ENCODE measurements around the gene RAB8B. TPM values are rescaled to one million over a fixed set of nuclear protein-coding genes. Genes with fewer than 3 reads are reported as not detected.

Gene RAB8B
- total RNA-seq, 1 donor from 2014 or later: 8.7 TPM

DNA sequence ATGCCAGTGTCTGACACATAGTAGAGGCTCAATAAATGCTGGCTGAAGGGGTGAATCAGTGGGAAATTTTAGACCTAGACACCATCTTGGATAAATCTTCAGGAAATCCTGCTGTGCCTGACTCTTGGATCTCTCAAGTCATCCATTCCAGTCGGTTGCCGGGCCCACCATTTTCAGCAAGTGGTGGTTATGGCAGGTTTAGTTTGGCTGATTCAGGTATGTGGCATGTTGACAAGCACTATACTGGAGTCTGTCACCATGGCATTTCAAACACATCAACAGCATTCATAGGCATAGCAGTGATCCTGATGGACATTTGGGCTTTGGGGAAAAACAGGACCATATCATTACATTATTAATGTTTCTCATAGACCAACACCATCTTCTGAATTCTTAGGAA is 62.3 kb downstream of the RAB8B start:
- no peak for DNase-seq (ENCODE audit: low spot score)
- intact Hi-C loops (cut with DNase I): no loop called here

DNA sequence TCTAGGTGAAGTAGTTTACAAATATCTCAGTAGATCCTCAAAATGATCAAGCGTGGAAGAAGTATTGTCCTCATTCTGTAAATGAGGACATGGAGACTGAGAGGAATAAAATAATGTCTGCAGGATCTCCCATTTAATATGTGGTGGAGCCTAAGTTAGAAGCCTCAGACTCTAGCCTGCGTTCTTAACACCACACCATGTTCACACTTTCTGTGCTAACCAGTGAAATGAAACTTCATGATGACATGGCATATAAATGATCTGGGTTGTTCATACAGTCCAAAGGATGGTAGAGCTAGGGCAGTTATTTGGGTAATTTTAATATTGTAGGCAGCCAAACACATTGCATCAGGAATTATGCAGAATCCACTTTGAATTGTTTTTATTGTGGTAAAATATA is 62.9 kb downstream of the RAB8B start:
- intact Hi-C loops (cut with DNase I): no loop called here
- no peak for DNase-seq (ENCODE audit: low spot score)

DNA sequence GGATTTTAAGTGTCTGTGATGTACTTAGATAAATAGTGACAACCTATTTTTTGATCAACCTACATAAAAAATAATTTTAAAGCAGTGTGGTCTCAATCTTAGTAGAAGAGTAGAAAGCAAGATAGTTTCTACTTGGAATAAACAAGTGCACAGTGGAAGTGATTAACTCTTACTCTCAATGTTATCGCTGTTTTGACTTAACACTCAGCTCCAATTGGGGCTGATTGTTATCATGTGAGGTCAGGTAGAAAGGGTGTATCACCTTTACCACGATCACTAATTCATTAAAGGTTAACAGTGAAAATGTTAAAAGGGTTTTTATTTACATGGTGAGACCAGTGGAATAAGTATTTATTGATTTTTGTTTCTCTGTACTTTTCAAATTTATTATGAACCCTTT is 65.6 kb downstream of the RAB8B start:
- intact Hi-C loops (cut with DNase I): no loop called here
- no peak for DNase-seq (ENCODE audit: low spot score)

DNA sequence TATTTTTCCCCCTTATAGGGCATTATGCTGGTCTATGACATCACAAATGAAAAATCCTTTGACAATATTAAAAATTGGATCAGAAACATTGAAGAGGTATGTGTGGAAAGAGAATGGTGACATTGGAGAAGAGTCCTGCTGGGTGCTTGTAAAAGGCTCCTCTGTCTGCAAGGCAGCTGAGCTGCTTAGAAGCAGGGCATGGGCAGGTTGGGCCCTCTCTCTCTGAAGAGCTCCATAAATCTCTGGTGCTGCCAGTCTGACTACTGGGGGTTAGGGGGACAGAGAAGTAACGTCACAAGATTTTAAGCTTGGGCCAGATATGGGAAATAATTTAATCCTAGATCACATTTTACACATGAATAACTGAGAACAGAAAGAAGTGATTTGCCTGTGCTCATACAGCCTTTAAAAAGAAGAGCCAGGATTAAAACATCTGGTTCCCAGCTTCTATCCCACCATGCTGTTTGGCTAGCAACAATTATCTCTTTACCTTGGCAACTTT is 66.1 kb downstream of the RAB8B start:
- intact Hi-C loops (cut with DNase I): no loop called here
- no peak for DNase-seq (ENCODE audit: low spot score)

DNA sequence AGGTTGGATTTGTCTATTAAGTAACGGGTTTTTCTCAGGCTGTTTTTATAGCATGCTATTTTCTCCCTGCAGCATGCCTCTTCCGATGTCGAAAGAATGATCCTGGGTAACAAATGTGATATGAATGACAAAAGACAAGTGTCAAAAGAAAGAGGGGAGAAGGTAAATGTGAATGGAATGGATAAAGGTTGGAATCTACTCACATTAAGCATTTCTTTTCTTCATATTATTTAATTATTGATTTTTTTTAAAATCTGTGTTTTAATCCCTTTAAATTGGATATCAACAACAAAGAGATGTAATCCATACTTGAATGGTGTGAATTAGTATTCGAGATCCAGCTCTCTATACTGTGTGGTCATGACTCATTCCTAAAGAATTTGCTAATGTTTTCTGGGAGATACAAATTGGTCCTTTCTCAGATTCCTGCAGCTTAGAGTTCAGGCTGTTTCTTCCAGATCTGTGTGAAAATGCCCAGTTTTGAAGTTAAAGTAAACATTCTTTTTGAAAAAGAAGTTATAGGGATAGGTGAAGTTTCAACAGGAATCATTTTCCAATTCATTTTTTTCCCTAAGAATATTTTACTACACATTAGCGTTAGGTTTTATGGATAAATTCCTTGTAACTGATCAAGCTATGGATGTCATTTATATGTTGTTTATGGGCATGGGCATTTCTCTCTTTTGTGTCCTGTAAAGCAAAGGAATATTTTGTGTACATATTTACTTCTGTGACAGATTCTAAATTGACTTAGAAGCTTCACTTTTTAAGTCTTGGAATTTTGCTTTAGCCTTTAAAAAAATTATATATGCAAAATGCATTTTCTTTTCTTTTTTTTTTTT is 67.2 kb downstream of the RAB8B start:
- intact Hi-C loops (cut with DNase I): no loop called here
- no peak for DNase-seq (ENCODE audit: low spot score)

DNA sequence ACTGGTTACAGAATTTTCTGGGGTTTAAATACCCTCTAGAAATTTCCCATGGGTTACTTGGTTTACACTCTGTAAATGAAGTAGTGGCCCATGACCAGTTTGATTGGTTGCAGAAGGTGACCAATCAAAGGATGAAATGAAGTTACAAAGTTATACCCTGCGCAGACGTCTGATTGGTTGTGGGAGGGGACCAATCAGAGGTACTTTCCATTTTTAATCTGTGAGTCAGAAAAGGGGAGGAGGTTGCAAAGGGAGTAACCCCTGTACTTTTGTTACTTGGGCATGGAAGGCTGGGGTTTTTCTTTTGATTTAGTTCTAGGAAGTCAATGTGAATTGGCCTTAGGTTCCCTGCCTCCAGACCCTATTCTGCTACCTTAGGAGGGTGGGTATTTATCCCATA is 69.3 kb downstream of the RAB8B start:
- no peak for DNase-seq (ENCODE audit: low spot score)
- intact Hi-C loops (cut with DNase I): no loop called here

DNA sequence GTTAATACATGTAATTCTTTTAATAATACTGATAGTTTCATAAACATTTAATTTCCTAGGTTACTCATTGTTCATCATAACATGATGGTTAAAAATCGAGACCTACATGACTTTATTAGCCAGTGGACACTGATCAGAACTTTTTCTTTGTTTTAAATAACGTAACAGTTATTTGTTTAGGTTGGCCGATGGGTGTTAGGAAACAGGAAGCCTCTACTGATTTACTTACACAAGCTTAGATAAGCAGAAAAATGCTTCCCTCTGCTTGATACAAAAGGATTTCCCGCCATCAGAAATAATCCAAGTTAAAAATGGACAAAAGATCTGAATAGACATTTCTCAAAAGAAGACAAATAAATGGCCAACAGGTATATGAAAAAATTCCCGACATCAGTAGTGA is 71.4 kb downstream of the RAB8B start:
- intact Hi-C loops (cut with DNase I): no loop called here
- DNase-seq (ENCODE audit: low spot score): no peak

DNA sequence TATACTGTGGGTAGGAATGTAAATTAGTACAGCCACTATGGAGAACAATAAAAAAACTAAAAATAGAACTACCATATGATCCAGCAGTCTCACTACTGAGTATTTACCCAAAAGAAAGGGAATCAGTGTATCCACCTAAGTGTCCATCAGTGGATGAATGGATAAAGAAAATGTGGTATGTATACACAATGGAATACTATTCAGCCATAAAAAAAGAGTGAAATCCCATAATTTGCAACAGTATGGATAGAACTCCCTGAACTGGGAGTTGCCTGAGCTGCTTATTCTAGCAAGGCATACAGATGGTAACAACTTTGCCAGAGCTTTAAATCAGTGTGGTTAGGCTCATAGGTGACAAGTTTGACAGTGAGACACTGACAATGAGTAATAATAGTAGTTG is 71.9 kb downstream of the RAB8B start:
- no peak for DNase-seq (ENCODE audit: low spot score)
- intact Hi-C loops (cut with DNase I): no loop called here

DNA sequence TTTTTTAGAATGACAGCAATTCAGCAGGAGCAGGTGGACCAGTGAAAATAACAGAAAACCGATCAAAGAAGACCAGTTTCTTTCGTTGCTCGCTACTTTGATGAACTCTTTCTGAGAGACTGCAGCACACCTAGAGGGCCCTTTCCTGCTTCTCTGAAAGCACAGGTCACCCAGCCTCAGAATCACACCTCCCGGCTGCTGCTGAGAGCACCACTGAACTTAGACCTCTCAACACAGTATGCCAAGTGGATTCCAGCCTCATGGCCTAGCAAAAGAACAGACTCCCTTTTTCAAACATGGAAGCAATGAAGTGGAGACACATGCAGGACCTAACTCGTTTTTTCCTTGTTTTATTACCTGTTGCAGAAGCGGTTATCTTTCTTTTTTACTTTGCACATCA is 74.1 kb downstream of the RAB8B start:
- intact Hi-C loops (cut with DNase I): no loop called here
- DNase-seq (ENCODE audit: low spot score): no peak

DNA sequence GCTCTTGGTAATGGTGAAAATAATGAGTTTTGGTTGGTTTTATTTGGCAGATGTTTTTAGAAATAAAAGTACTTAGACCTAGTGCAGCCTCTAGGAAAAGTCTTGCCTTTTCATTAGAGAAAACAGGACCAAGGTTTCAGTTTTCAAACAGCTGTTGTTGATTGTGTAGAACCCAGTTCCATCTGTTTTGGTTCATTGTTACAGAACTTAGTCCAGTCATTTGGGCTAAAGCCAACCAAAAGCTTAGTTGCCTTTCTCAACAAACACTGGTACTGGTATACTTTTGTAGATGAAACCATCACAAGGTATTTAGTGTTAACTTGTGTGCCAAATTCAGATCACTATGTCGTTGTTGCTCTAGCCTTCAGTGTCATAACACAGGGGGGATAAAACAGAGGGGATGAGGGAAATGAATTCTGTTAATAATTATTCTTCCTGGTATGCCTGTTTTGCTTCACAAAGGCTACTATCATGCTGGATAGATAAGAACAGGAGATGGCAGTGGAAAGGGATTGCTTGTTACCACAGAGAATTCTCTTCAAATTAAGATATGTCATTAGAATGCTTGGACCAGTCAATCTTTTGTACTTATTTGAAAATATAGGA is 75.4 kb downstream of the RAB8B start:
- intact Hi-C loops (cut with DNase I): no loop called here
- no peak for DNase-seq (ENCODE audit: low spot score)

DNA sequence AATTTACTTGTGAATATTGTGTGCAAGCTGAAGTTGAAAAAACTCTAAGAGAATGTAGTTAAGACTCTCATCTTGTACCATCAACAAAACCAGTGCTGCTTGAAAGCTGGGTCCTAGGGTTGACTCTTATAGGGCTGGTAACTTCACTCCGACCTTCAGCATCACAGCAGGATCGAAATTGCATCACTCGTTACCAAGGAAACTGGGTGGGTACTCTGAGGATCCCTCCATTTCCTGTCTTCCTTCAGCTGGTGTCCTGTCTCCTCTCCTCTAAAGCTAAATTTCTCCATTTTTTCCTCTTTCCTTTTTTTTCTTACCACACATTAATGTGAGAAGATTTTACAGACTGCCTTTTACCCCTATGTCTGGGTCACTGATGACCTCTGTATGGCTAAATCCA is 85.0 kb downstream of the RAB8B start:
- intact Hi-C loops (cut with DNase I): loop anchor here (10.0 kb wide), 1 partner anchor 230 kb away; the partner anchor contains the start of gene TPM1
- DNase-seq (ENCODE audit: low spot score): no peak

DNA sequence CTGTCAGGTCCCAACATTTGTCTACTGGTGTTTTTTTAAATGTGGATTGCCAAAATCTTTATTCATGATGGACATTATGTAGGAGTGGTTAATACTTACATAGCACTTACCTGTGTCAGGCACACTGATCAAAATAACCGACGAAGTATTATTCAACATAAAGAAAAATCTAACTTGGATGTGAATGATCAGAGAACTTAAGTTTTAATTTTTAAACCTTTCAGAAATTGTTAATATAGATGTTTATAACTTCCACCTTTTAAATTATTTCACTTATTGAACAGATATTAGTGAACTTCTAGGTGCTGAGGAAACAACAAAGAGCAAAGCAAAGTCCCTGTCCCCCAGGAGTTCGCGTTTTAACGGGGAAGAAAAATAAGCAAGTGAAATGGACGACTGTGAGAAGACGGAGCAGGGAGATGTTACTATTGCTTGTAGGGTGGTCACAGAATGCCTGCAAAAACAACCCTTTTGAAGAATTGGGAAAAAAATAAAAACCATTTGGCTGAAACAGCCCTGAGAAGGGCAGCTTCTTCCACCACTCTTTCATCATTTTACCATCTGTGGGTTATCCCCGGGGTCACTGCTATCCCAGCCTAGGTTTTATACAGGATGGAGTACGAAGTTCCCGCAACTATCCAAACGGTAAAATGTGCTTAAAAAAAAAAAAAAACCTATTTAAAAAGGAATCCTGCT is 87.1 kb downstream of the RAB8B start:
- no peak for DNase-seq (ENCODE audit: low spot score)
- intact Hi-C loops (cut with DNase I): loop anchor here (5.0 to 10.0 kb wide), 4 partner anchors 89 to 232 kb away; partner anchors contain the start of genes LACTB, RAB8B, RPS27L and TPM1

DNA sequence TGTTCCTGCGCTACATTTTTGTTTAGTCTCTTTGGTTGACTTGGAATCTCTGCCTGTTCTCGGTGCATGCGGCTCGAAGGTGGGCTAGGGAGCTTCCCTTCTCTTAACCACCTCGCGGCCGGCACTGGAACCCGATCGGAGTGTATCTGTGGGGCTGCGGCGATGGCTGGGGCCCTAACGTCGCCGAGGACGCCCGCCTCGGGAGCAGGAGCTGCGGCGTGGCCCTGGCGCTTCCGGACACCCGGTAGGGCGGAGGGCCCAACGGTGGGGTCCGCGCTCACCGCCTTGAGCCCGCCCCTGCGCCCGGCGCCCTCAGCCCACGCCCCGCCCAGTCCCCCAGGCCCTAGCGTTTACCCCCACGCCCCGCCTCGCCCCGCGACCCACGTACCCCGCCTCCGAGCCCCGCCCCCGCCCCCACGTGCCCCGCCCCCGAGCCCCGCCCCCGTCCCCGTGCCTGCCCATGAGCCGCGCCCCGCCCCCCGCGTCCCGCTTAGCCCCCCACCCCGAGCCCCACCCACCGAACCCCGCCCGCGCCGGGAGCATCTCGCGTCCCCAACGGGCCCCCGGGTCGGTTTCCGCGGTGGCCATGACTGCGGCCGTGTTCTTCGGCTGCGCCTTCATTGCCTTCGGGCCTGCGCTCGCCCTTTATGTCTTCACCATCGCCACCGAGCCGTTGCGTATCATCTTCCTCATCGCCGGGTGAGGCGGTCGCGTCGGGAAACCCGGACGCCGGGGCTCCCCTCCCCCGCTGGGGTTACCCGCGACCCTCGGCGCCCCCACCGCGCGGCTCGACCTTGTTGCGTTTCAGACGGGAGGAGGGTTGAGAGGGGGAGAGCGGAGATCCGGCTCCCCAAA is 87.9 kb downstream of the RAB8B start, which contains the start of gene APH1B:
Gene APH1B, plus strand, starts transcription at position 568 of the 855 bp plus-strand sequence. Its CDS starts 19 bp downstream, at position 587.
- DNase-seq (ENCODE audit: low spot score): peak; percentile 91
- intact Hi-C loops (cut with DNase I): loop anchor here (5.0 to 10.0 kb wide), 4 partner anchors 90 to 232 kb away; partner anchors contain the start of genes LACTB, RAB8B, RPS27L and TPM1

DNA sequence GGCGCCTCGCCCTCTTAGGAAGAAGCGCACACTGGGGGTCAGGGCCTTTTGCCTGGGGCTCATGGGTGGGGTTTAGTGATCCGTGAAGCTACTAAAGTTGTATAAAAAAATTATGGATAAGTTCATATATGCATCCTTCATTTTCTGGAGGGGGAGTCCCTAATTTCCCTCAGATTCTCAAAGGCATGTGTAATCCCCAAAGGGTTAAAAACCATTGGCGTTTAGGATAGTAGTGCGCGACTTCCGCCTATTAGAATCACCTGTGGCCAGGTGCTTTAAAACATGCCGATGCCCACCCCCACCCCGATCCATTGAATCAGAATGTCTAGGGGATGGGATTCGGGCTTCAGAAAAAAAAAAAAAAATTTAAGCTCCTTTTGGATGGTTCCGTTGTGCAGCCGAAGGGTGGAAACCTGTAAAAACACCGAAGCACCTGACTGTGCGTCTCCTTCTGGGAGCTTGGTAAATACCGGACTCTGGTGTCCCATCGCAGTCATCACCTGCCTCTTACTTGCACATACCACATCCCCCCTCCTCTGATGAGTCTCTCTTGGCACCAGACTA is 88.6 kb downstream of the RAB8B start:
- intact Hi-C loops (cut with DNase I): loop anchor here (5.0 to 10.0 kb wide), 4 partner anchors 91 to 233 kb away; partner anchors contain the start of genes LACTB, RAB8B, RPS27L and TPM1
- DNase-seq (ENCODE audit: low spot score): no peak

DNA sequence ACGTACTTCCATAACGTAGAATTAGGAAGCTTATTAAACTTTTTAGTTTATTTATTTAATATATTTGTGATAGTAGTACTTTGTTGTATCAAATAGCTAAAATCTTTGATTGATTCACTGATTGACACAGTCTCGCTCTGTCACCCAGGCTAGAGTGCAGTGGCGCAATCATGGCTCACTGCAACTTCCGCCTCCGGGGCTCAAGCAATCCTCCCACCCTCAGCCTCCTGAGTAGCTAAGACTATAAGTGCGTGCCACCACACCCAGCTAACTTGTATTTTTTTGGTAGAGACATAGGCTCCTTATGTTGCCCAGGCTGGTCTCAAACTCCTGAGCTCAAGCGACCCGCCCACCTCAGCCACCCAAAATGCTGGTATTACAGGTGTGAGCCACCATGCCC is 93.7 kb downstream of the RAB8B start:
- peak; percentile 87 for DNase-seq (ENCODE audit: low spot score)
- intact Hi-C loops (cut with DNase I): no loop called here

DNA sequence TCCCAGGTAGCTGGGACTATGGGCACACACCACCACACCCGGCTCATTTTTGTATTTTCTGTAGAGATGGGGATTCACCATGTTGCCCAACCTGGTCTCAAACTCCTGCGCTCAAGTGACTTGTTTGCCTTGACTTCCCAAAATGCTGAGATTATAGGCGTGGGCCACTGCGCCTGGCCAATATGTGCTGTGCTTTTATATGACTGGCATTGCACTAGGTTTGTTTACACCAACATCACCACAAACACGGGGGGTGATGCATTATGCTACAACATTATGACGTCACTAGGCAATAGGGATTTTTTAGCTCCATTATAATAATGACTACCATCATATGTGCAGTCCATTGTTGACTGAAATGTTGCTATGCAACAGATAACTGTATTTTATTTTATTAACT is 94.9 kb downstream of the RAB8B start:
- intact Hi-C loops (cut with DNase I): no loop called here
- DNase-seq (ENCODE audit: low spot score): no peak

DNA sequence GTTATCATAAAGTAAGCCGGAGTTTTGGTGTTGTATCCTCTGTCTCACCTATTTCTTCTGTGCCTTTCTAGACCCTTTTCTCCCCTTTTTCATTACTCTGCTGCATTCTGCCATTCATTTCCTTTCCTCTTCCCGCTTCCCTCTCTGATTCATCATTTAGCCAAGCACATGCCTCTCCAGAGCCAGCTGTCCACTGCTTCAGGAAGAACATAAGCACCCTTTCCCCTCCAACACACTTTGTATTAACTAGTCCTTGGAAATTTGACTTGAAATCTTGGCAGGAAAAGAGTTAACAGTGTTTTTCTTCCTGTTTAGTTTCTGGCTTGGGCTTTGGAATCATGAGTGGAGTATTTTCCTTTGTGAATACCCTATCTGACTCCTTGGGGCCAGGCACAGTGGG is 97.7 kb downstream of the RAB8B start:
- DNase-seq (ENCODE audit: low spot score): no peak
- intact Hi-C loops (cut with DNase I): no loop called here

DNA sequence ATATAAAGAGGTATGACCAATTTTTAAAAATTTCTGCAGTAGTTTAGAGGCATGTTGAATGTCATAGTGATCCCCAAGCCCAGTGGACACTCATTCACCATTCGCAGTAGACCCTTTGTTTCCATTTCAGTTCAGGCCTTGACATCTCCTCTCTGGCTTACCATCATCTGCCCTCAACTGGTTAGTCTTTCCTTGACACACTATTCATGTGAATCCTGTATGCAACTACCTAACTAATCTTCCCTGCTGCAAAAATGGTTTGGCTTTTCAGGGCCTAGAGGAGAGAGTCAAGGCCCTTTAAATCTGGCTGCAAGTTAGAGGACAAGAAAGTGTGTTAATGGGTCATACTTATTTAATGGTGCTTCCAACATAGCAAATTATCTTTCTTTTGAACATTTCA is 98.9 kb downstream of the RAB8B start:
- intact Hi-C loops (cut with DNase I): no loop called here
- DNase-seq (ENCODE audit: low spot score): no peak

Measured in cardiac septum (tissue), 1 donor.